Colonic mucosa (tissue), 4 donors: ENCODE measurements around the gene ZDHHC9. TPM values are rescaled to one million over a fixed set of nuclear protein-coding genes. Genes with fewer than 3 reads are reported as not detected.

Source experiments
- DNase-seq: peaks from one replicate; pipeline ENCODE4 v3.0.0-alpha.2; 2020
- H3K27ac ChIP-seq: fragments of 200-600 bp; one replicate; pipeline ENCODE4 v1.8.0; 2021
- H3K27me3 ChIP-seq: fragments of 200-600 bp; one replicate; pipeline ENCODE4 v1.8.0; 2021
- H3K36me3 ChIP-seq: fragments of 200-600 bp; one replicate; pipeline ENCODE4 v1.8.0; 2021
- H3K4me1 ChIP-seq: fragments of 200-600 bp; one replicate; pipeline ENCODE4 v1.8.0; 2021; ENCODE audit warnings: mild to moderate bottlenecking
- H3K4me3 ChIP-seq: fragments of 200-600 bp; one replicate; pipeline ENCODE4 v1.8.0; 2021
- H3K9ac ChIP-seq, 2 donors: one replicate each; pipeline ENCODE4 v1.7.0; 2013; ENCODE audit warnings: control low read depth in 2 of 2, low read depth in 2 of 2, low read length in 2 of 2
- H3K9me3 ChIP-seq: fragments of 200-600 bp; one replicate; pipeline ENCODE4 v1.8.0; 2021
- intact Hi-C: fragments of 100-400 bp; cut with DNase I; formaldehyde crosslinking; loops from one replicate; pipeline ENCODE4 v1.14.1; 2022
- total RNA-seq, 2 donors: library from RNA; stranded (reverse); fragmentation: NEBNext Ultra II Directional in 1 of 2; extraction: Animal tissue kit (Norgen Biotek cat#: 25700) in 1 of 2; gene quantifications; one replicate each; pipeline ENCODE4 v1.2.1, GENCODE V29; 2021
- TF ChIP-seq, protein P1 (sequence below): fragments of 200-600 bp; IDR thresholded peaks from one replicate; pipeline ENCODE4 v1.8.0; 2022; ENCODE audit warnings: antibody characterized with exemption, mild to moderate bottlenecking
- donor health status: healthy.
- donor health status: DM: no; HTN: no; CAD: no.
- donor health status: DM: no; HTN: no; CAD: no.

ZDHHC9 gene
- total RNA-seq, 2 donors from 2014 or later, result 39.5 to 41.5 TPM

DNA sequence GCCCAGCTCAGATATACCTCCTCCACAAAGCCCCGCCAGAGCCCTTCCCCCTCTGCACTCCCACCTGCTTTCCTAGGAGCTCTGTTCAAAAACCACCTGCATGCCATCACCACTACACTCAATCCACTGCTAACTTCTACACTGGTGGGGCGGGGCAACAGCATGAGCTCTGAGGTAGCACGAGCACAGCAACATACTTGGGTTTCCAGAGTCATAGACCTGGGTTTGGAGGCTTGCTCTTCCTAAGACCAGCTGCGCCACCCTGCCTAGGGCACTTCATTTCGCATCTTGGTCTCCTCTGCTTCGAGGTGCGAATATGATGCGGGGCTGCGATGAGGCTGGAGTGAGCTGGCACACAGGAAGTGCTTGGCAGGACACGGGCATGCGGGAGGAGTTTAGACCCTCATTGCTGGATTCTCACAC is 60.4 kb downstream of the ZDHHC9 start:
- no peaks in the 10 kb centered on the region for H3K27me3 ChIP-seq
- no peaks in the 10 kb centered on the region for H3K9me3 ChIP-seq
- H3K4me3 ChIP-seq, result peak overlapping the region; percentile 9
- DNase-seq, result no peak
- intact Hi-C loops, result no loop called here
- no peak overlapping the region for H3K27ac ChIP-seq
- H3K4me1 ChIP-seq, result no peaks in the 10 kb centered on the region
- no peak overlapping the region for H3K9ac ChIP-seq
- TF ChIP-seq, protein P1, sequence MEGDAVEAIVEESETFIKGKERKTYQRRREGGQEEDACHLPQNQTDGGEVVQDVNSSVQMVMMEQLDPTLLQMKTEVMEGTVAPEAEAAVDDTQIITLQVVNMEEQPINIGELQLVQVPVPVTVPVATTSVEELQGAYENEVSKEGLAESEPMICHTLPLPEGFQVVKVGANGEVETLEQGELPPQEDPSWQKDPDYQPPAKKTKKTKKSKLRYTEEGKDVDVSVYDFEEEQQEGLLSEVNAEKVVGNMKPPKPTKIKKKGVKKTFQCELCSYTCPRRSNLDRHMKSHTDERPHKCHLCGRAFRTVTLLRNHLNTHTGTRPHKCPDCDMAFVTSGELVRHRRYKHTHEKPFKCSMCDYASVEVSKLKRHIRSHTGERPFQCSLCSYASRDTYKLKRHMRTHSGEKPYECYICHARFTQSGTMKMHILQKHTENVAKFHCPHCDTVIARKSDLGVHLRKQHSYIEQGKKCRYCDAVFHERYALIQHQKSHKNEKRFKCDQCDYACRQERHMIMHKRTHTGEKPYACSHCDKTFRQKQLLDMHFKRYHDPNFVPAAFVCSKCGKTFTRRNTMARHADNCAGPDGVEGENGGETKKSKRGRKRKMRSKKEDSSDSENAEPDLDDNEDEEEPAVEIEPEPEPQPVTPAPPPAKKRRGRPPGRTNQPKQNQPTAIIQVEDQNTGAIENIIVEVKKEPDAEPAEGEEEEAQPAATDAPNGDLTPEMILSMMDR, result no peak
- H3K36me3 ChIP-seq, result no peaks in the 10 kb centered on the region

DNA sequence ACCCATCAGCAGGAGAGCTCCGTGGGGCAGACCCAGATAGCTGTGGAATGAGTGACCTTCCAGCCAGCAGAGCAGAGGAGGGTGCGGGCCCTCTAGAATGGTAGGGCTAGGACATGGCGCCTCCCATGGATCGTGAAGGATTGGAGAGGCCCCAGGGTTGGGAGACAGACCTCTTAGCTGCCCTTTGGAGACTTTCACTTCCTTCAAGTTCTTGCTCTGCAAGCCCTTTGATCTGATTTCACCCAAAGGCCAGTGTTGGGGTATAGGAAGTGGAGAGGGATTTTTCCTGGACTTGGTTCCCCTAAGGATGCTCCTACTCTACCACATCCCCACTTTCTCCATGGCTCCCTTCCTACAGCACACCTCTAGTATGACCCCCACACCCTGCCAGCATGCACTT is 61.0 kb downstream of the ZDHHC9 start:
- Histone ChIP-seq H3K4me3 (peak overlapping the region; percentile 9), H3K9me3 (no peaks in the 10 kb centered on the region), H3K4me1 (no peaks in the 10 kb centered on the region), H3K9ac (peak overlapping the region in 1 of 2 donors; percentile 44), H3K27ac (no peak overlapping the region), H3K27me3 (no peaks in the 10 kb centered on the region), H3K36me3 (no peaks in the 10 kb centered on the region)
- TF ChIP-seq, protein P1, result no peak
- DNase-seq, result no peak
- intact Hi-C loops, result no loop called here

DNA sequence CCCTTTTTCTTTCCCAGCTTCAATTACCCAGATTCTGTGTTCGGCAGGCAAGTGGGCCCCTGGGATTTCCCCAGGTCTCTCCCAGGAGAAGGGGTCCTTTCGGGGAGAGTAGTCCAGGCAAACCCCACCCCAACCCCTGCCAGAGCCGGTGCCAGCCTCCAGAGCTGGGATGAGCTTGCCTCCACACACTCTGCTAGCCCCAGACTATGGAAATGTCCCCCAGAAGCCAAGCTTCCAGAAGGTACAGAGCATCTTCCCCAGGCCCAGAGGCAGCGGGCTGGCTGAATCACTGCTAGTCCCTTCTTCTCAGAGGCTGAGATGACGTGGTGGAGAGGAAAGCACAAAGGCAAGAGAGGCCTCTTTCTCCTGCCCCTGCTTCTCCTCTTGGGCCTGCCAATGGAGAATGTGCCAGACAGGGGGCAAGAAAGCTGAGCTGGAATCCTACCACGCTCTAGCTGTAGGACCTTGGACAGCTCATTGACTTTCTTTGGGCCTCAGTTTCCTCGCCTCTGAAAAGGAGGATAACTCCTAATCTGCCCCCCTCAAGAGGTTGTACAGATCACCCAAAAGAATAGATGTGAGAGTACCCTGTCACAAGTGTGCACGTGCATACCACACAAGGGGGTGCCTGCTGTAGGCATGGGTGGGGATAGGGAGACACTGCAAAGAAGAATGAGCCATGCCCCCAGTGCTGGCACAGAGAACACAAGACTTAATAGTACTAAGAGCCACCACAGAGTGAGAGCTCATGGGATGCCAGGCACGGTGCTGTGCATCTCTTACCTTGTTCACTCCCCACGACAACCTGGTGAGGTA is 61.8 kb downstream of the ZDHHC9 start:
- intact Hi-C loops, result no loop called here
- TF ChIP-seq, protein P1, result no peak
- Histone ChIP-seq H3K4me1 (no peaks in the 10 kb centered on the region), H3K4me3 (peak overlapping the region; percentile 3), H3K9me3 (no peaks in the 10 kb centered on the region), H3K27me3 (no peaks in the 10 kb centered on the region), H3K9ac (peak overlapping the region; percentile 41 to 44), H3K27ac (no peak overlapping the region), H3K36me3 (no peaks in the 10 kb centered on the region)
- DNase-seq, result no peak

DNA sequence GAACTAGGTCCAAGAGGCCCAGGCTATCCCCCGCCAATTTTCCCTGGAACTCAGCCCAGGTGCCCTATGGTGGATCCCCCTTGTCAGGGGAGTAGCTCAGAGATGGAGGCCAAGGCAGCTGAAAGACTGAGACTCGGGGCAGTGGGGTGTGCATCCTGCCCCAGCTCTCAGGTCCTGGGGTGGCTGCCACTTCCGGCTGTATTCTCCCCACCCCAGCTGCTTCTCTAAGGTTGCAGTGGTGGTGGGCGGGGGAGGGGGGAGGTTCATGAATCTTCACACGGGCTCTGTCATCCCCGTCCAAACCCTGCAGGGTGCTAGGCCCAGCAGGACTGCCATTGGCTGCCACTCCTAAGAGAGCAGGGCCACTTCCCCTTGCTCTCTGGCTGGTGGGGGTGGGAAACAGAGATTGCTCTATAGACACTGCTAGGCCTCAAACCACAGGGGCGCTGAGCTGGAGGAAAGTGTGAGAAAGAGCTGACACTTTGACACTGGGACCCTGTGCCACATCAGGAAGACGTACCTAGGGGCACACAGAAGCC is 62.5 kb downstream of the ZDHHC9 start:
- TF ChIP-seq, protein P1, result no peak
- peak overlapping the region; percentile 61 for H3K27ac ChIP-seq
- peak overlapping the region; percentile 41 to 44 for H3K9ac ChIP-seq
- no peaks in the 10 kb centered on the region for H3K4me1 ChIP-seq
- intact Hi-C loops, result no loop called here
- DNase-seq, result no peak
- no peaks in the 10 kb centered on the region for H3K27me3 ChIP-seq
- peak overlapping the region; percentile 12 for H3K4me3 ChIP-seq
- H3K36me3 ChIP-seq, result no peaks in the 10 kb centered on the region
- no peaks in the 10 kb centered on the region for H3K9me3 ChIP-seq

DNA sequence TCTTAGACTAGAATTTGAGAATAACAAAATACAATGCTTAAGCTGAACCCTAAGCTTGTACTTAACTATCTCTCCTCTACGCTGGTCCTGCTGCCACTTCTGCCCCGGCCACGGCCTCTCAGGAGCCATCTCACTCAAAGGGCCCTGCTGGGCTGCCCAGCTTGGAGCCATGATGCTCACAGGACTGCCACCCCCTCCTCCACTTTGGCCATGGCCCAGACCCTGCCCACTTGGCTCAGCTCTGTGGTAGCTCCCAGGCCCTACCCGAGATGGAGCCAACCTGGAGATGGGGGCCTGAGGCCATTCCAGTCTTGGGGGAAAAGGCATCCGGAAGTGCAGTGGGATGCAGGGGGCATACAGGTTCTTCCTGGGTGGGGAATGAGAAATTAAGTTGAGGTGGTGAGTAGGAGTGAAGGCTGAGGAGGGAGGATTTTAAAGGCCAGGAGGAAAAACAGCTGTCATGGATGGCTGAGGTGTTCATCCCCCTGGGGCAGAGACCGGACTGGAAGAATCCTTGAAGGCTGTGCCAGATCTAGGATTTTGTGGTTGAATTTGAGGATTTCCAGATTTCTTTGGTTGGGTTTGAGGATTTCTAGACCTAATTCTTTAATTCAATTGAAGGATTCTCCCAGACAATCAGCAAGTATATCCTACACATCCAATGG is 63.1 kb downstream of the ZDHHC9 start:
- H3K4me3 ChIP-seq, result peak overlapping the region; percentile 12
- peak overlapping the region; percentile 61 for H3K27ac ChIP-seq

More for the DNA sequence above, 63.1 kb downstream of the ZDHHC9 start:
- no peaks in the 10 kb centered on the region for H3K9me3 ChIP-seq
- peak overlapping the region in 1 of 2 donors; percentile 47 for H3K9ac ChIP-seq
- H3K36me3 ChIP-seq, result no peaks in the 10 kb centered on the region
- intact Hi-C loops, result no loop called here
- H3K4me1 ChIP-seq, result no peaks in the 10 kb centered on the region
- no peaks in the 10 kb centered on the region for H3K27me3 ChIP-seq
- no peak for DNase-seq
- TF ChIP-seq, protein P1, result no peak
